ENCODE results near the gene ATP5MC3. TPM values are rescaled to one million over a fixed set of nuclear protein-coding genes. Genes with fewer than 3 reads are reported as not detected.

The ATP5MC3 gene
- total and polyA plus RNA-seq, 11 donors: 474 to 1,123 (median 1,066) TPM

GRCh38 chr2:175205523-175205922, 24.0 kb upstream of the ATP5MC3 start:
- Histone ChIP-seq H3K4me1 (peaks cover 0 to 11% (median 0%) of the 10 kb centered on the region in 12 donors), H3K36me3 (no peaks in the 10 kb centered on the region), H3K27ac (no peak overlapping the region), H3K27me3 (peaks cover 0 to 20% (median 0%) of the 10 kb centered on the region in 9 donors), H3K4me3 (no peak overlapping the region), H3K9me3 (no peaks in the 10 kb centered on the region)
- 69 to 77% (median 74%) methylated on average over 3 of the region's 3 CpGs for WGBS, 4 donors
- no peak for ATAC-seq
- TF ChIP-seq POLR2A (IDR thresholded peaks at IDR 0.05): no peak
- TF ChIP-seq, protein P1, sequence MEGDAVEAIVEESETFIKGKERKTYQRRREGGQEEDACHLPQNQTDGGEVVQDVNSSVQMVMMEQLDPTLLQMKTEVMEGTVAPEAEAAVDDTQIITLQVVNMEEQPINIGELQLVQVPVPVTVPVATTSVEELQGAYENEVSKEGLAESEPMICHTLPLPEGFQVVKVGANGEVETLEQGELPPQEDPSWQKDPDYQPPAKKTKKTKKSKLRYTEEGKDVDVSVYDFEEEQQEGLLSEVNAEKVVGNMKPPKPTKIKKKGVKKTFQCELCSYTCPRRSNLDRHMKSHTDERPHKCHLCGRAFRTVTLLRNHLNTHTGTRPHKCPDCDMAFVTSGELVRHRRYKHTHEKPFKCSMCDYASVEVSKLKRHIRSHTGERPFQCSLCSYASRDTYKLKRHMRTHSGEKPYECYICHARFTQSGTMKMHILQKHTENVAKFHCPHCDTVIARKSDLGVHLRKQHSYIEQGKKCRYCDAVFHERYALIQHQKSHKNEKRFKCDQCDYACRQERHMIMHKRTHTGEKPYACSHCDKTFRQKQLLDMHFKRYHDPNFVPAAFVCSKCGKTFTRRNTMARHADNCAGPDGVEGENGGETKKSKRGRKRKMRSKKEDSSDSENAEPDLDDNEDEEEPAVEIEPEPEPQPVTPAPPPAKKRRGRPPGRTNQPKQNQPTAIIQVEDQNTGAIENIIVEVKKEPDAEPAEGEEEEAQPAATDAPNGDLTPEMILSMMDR (IDR thresholded peaks at IDR 0.05): no peak
- intact Hi-C loops (cut with DNase I): loop anchor here in 2 of 10 donors (5.0 to 10.0 kb wide), 2 partner anchors 77 to 79 kb away; no protein-coding TSS in a partner anchor
- DNase-seq: no peak

GRCh38 chr2:175203621-175204496, 22.3 kb upstream of the ATP5MC3 start:
- ATAC-seq (peak; percentile 43 to 80 (median 74)), DNase-seq (peak in 3 of 5 donors; percentile 20 to 40 (median 39))
- H3K27ac ChIP-seq: no peak overlapping the region
- 31 to 39% (median 33%) methylated on average over 12 of the region's 12 CpGs for WGBS, 4 donors
- no peaks in the 10 kb centered on the region for H3K9me3 ChIP-seq
- H3K27me3 ChIP-seq: peaks cover 0 to 20% (median 0%) of the 10 kb centered on the region in 9 donors
- H3K36me3 ChIP-seq: no peaks in the 10 kb centered on the region
- H3K4me1 ChIP-seq: peaks cover 0 to 11% (median 0%) of the 10 kb centered on the region in 12 donors
- H3K4me3 ChIP-seq: no peak overlapping the region
- TF ChIP-seq POLR2A (IDR thresholded peaks at IDR 0.05): no peak
- TF ChIP-seq, protein P1 (IDR thresholded peaks at IDR 0.05): peak; percentile 23 to 53 (median 38)
- intact Hi-C loops (cut with DNase I): loop anchor here in 7 of 10 donors (5.0 to 10.0 kb wide), 3 partner anchors 78 to 893 kb away; partner anchors contain the start of gene HOXD12 (in 1 of the 7)

DNA sequence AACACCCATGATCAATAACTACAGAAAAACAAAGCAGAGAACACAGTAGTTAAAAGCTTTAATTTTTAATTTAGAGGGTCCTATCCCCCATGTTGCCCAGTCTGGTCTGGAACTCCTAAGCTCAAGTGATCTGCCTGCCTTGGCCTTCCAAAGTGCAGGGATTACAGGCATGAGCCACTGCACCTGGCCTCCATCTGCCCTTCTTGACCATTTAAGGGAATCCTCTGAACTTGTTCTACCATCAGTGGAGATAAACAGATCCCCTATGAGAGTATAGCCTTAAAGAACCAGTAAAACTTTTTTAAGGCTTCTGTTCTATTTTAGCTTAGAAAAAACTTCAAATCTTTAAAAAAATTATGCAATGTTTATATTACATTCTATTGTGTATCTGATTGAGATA, 13.5 kb upstream of the ATP5MC3 start:
- Histone ChIP-seq H3K4me3 (no peak overlapping the region), H3K9me3 (peaks cover 0 to 7% (median 0%) of the 10 kb centered on the region in 12 donors), H3K36me3 (no peaks in the 10 kb centered on the region), H3K27me3 (no peaks in the 10 kb centered on the region), H3K4me1 (no peaks in the 10 kb centered on the region), H3K27ac (no peak overlapping the region)
- intact Hi-C loops (cut with DNase I): no loop called here
- no peak for TF ChIP-seq POLR2A (IDR thresholded peaks at IDR 0.05)
- TF ChIP-seq, protein P1 (IDR thresholded peaks at IDR 0.05): no peak
- DNase-seq (no peak), ATAC-seq (no peak)

DNA sequence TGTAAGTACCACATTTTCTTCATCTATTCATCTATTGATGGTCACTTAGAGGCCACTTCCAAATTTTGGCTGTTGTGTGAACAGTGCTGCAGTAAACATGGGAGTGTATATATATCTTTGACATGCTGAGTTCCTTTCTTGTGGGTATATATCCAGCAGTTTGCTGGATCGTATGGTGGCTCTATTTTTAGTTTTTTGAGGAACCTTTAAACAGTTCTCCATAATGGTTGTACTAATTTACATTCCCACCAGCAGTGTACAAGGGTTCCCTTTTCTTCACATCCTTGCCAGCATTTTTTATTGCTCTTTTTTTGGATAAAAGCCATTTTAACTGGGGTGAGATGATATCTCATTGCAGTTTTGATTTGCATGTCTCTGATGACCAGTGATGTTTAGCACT, 7.3 kb upstream of the ATP5MC3 start:
- no peak overlapping the region for H3K4me3 ChIP-seq
- H3K27ac ChIP-seq: no peak overlapping the region
- no peak for TF ChIP-seq POLR2A (IDR thresholded peaks at IDR 0.05)
- TF ChIP-seq, protein P1 (IDR thresholded peaks at IDR 0.05): no peak
- no peaks in the 10 kb centered on the region for H3K4me1 ChIP-seq
- WGBS, 4 donors: 49 to 64% (median 53%) methylated on average over 1 of the region's 1 CpG
- DNase-seq: no peak
- H3K36me3 ChIP-seq: no peaks in the 10 kb centered on the region
- no peaks in the 10 kb centered on the region for H3K27me3 ChIP-seq
- ATAC-seq: no peak
- intact Hi-C loops (cut with DNase I): loop anchor here in 2 of 10 donors (10.0 kb wide), 1 partner anchor 74 kb away; no protein-coding TSS in a partner anchor
- peaks cover 0 to 7% (median 0%) of the 10 kb centered on the region in 12 donors for H3K9me3 ChIP-seq

Measured in heart left ventricle (tissue), 16 donors.